ENCODE results near the gene UACA.

The UACA gene

DNA sequence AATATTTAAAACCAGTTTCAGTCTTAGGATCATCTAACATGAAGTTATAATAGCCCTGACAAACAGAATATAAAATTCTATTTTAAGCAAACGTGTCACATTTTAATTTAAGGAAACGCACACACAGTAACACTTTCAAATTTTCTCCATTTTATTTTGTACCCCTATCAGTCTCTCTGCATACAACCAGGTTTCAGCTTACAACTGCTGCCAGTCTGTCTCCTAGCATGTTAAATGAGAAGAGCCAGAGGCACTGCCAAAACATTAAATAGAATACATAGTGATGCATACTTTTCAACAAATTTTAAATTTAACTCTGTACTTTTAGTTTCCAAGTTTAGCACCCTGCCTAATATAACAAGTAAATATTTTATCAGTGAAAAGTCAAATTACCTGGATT is 60.8 kb downstream of the UACA start:
- H3K4me1 ChIP-seq (ENCODE audit: insufficient read depth, low read length): peaks cover 61% of the 10 kb centered on the region
- 74% methylated on average over 2 of the region's 2 CpGs for WGBS
- peak overlapping the region; percentile 38 for H3K27ac ChIP-seq (ENCODE audit: low read depth, low read length)
- no peak overlapping the region for H3K4me3 ChIP-seq (ENCODE audit: low read length)
- no peak overlapping the region for H3K9ac ChIP-seq (ENCODE audit: low read depth, low read length)
- no peaks in the 10 kb centered on the region for H3K36me3 ChIP-seq (ENCODE audit: insufficient read depth, low read length)
- no peaks in the 10 kb centered on the region for H3K27me3 ChIP-seq (ENCODE audit: insufficient read depth, low read length)
- H3K9me3 ChIP-seq (ENCODE audit: insufficient read depth, low read depth, low read length): no peaks in the 10 kb centered on the region

DNA sequence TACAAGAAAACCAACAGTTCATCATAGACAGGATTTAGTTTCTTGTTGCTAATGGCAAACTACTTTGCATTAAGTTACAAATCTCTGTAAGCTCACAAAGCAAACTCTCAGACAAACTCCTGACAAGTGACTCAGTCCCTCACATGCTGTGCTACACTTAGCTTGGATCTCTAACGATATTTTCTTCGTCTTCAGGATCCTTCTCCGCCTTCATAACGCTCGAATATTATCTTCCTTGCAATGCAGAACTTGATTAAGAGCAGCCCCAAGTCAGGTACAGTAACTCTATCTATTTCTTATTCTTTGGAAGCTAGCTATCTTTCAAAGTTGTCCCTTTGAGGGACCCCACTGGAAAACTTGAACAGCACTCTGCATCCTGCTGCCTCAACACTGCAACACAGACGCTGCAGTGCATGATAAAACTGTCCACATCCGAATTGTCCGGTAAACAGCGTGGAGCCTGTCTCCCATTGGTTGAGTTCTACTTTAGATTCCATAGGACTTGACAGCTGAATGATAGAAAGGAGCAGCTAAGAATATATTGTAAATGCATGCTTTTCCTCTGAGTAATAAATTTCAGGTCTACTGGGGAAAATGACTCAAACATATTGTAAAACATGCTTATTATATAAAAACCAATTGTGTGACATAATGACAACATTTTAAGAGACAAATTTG is 61.3 kb downstream of the UACA start:
- peaks cover 61% of the 10 kb centered on the region for H3K4me1 ChIP-seq (ENCODE audit: insufficient read depth, low read length)
- H3K9me3 ChIP-seq (ENCODE audit: insufficient read depth, low read depth, low read length): no peaks in the 10 kb centered on the region
- no peak overlapping the region; the same call in 1 of the 2 replicates for H3K9ac ChIP-seq (ENCODE audit: low read depth, low read length)
- no peaks in the 10 kb centered on the region for H3K27me3 ChIP-seq (ENCODE audit: insufficient read depth, low read length)
- H3K4me3 ChIP-seq (ENCODE audit: low read length): peak overlapping the region; percentile 29; the same call in 1 of the 2 replicates
- 54% methylated on average over 9 of the region's 9 CpGs for WGBS
- 0 out of 2 replicates have a peak, but pooled peaks cover under 1% of the 10 kb centered on the region for H3K36me3 ChIP-seq (ENCODE audit: insufficient read depth, low read length)
- H3K27ac ChIP-seq (ENCODE audit: low read depth, low read length): peak overlapping the region; percentile 24; the same call in 1 of the 2 replicates

DNA sequence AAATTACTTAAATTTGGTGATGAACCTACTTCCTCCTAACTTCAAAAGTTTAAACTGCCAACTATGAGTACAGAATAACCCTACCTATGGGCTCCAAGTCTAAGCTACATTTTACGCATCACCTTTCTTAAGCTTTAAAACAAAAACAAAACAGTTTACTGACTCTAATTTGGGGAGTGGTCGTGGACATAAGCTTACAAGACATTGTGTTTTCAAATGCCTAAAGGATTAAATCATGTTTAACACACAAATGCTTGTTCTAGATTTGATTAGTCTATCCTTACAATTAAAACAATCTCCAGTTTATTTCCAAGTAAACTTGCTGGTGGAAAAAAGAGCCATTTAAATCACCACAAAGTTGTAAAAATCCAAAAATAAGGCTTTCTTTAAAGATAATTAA is 62.2 kb downstream of the UACA start:
- peaks cover 61% of the 10 kb centered on the region for H3K4me1 ChIP-seq (ENCODE audit: insufficient read depth, low read length)
- peak overlapping the region; percentile 24; the same call in 1 of the 2 replicates for H3K27ac ChIP-seq (ENCODE audit: low read depth, low read length)
- H3K4me3 ChIP-seq (ENCODE audit: low read length): no peak overlapping the region
- H3K9me3 ChIP-seq (ENCODE audit: insufficient read depth, low read depth, low read length): no peaks in the 10 kb centered on the region
- H3K9ac ChIP-seq (ENCODE audit: low read depth, low read length): no peak overlapping the region; the same call in 1 of the 2 replicates
- 90% methylated on average over 1 of the region's 2 CpGs for WGBS
- 0 out of 2 replicates have a peak, but pooled peaks cover 4% of the 10 kb centered on the region for H3K36me3 ChIP-seq (ENCODE audit: insufficient read depth, low read length)
- no peaks in the 10 kb centered on the region for H3K27me3 ChIP-seq (ENCODE audit: insufficient read depth, low read length)

DNA sequence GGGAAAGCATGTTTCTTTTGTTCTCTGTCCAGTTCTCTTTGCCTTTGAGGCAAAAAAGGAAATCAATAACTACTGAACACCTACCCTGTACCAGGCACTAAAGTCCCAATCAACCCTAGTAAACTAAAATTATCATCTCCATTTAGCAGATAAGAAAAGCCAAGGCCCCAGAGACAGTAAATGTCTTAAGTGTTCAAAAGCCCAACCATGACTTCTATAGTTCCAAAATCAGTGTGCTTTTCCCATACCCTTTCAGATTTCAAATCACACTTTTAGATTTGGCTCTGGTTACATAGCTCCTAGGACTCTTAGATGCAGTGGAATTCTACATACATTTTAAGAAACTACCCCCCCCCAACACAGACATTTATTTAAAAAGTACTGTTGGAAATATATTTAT is 63.5 kb downstream of the UACA start:
- no peaks in the 10 kb centered on the region for H3K27me3 ChIP-seq (ENCODE audit: insufficient read depth, low read length)
- no peaks in the 10 kb centered on the region for H3K9me3 ChIP-seq (ENCODE audit: insufficient read depth, low read depth, low read length)
- no peak overlapping the region for H3K27ac ChIP-seq (ENCODE audit: low read depth, low read length)
- H3K36me3 ChIP-seq (ENCODE audit: insufficient read depth, low read length): 0 out of 2 replicates have a peak, but pooled peaks cover 4% of the 10 kb centered on the region
- peaks cover 72% of the 10 kb centered on the region for H3K4me1 ChIP-seq (ENCODE audit: insufficient read depth, low read length)
- H3K4me3 ChIP-seq (ENCODE audit: low read length): no peak overlapping the region
- no peak overlapping the region for H3K9ac ChIP-seq (ENCODE audit: low read depth, low read length)

DNA sequence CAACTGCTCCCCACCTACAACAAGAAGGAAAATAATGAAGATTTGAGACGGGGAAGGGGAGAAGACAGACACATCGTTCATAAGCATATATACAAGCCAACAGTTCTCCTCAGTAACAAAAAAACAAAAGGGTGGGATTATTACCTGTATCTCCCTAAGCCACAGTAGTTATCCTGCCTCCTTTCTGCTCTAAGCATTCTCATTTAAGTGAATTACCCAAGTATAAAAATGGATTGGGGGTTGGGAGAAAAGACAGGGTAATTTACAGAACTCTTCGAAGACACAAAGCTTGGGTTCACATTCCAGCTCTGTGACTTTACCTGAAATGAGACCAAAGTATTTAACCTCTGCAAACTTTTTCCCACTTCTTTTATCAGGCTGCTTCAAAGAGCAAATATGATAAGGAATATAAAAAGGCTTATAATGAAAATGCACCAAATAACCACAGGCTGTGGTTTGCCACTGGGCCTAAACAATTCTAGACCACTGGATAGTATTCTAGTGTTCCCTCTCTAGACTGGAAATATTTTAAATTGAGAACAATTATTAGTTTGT is 64.4 kb downstream of the UACA start:
- Histone ChIP-seq H3K9ac (ENCODE audit: low read depth, low read length) (no peak overlapping the region), H3K4me1 (ENCODE audit: insufficient read depth, low read length) (peaks cover 65% of the 10 kb centered on the region), H3K4me3 (ENCODE audit: low read length) (no peak overlapping the region), H3K27me3 (ENCODE audit: insufficient read depth, low read length) (no peaks in the 10 kb centered on the region), H3K36me3 (ENCODE audit: insufficient read depth, low read length) (0 out of 2 replicates have a peak, but pooled peaks cover 7% of the 10 kb centered on the region), H3K9me3 (ENCODE audit: insufficient read depth, low read depth, low read length) (no peaks in the 10 kb centered on the region), H3K27ac (ENCODE audit: low read depth, low read length) (no peak overlapping the region)
- 92% methylated on average over 3 of the region's 3 CpGs for WGBS

DNA sequence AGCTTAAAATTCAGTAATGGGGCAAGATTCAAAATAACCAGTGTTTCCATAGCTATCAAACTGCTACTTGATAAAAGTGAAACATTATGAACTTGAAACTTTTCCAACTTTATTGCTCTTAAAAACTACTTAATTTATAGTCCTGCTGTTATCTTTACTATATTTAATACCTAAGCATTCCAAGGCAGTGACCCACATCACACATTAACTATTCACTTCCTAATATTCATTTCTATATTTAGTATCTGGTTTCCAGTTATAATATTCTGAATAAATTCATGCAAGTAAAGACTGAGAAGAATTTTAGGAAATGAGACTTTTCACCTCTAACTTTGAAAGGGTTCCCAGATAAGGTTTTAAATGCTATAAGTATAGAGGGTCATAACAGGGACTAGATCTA is 64.9 kb downstream of the UACA start:
- H3K4me1 ChIP-seq (ENCODE audit: insufficient read depth, low read length): peaks cover 60% of the 10 kb centered on the region
- H3K27me3 ChIP-seq (ENCODE audit: insufficient read depth, low read length): no peaks in the 10 kb centered on the region
- H3K4me3 ChIP-seq (ENCODE audit: low read length): no peak overlapping the region
- H3K9me3 ChIP-seq (ENCODE audit: insufficient read depth, low read depth, low read length): no peaks in the 10 kb centered on the region
- no peak overlapping the region for H3K27ac ChIP-seq (ENCODE audit: low read depth, low read length)
- H3K36me3 ChIP-seq (ENCODE audit: insufficient read depth, low read length): 0 out of 2 replicates have a peak, but pooled peaks cover 7% of the 10 kb centered on the region
- no peak overlapping the region for H3K9ac ChIP-seq (ENCODE audit: low read depth, low read length)

DNA sequence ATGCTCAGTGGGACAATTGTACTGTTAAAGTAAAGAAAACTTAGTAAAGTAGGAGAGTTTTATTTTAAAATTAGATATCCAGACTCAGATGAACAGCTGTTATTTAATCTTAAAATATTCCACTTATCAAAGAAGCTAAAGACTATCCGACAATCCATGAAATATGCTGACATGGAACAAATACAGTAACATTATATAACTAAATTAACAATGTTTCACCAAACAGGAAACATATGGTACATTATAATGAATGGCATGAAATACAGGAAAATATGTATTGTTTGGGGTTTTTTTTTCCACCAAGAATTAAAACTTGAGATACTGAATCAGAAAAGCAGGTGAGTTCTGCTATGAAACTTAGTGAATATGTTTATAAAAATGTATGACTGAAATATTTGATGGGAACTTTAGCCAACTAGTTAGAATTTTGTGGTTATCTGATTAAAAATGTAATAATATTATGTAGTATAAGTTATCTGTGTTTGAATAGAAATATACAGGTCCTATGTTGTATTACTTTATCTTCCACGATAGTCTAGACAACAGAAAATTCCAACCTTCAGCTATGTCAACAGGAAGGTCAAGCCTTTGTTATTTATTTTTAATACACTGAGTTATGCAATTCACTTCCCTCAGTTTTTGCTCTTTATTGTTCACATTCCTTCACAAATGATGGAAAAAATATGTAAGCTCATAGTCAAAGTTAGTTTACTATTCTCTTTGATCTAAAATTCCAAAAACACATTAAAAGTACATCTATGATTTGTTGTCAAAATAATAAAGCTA is 72.7 kb downstream of the UACA start:
- Histone ChIP-seq H3K4me3 (ENCODE audit: low read length) (no peak overlapping the region), H3K4me1 (ENCODE audit: insufficient read depth, low read length) (peaks cover 20% of the 10 kb centered on the region), H3K27me3 (ENCODE audit: insufficient read depth, low read length) (no peaks in the 10 kb centered on the region), H3K27ac (ENCODE audit: low read depth, low read length) (no peak overlapping the region), H3K36me3 (ENCODE audit: insufficient read depth, low read length) (peaks cover 16% of the 10 kb centered on the region; the same call in 1 of the 2 replicates), H3K9me3 (ENCODE audit: insufficient read depth, low read depth, low read length) (no peaks in the 10 kb centered on the region), H3K9ac (ENCODE audit: low read depth, low read length) (no peak overlapping the region)
- WGBS: 100% methylated on average over 1 of the region's 2 CpGs

DNA sequence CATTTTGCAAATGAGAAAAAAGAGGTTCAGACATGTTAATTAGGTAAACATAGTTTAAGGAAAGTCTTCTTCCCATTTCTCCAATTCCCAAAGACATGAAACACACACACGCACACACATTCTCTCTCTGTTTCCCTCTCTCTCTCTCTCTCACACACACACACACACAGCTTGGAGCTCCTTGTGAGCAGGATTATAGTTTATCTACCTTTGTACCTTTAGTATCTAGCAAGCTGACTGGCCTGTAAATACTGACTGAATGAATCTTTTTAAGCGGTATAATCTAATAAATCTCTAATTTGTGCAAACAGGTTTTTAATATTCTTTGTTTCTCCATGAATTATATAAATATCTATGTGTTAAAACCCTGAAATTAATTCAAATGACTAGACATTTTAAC is 73.3 kb downstream of the UACA start:
- Histone ChIP-seq H3K9me3 (ENCODE audit: insufficient read depth, low read depth, low read length) (no peaks in the 10 kb centered on the region), H3K27me3 (ENCODE audit: insufficient read depth, low read length) (no peaks in the 10 kb centered on the region), H3K4me1 (ENCODE audit: insufficient read depth, low read length) (peaks cover 13% of the 10 kb centered on the region), H3K27ac (ENCODE audit: low read depth, low read length) (no peak overlapping the region), H3K9ac (ENCODE audit: low read depth, low read length) (no peak overlapping the region), H3K4me3 (ENCODE audit: low read length) (no peak overlapping the region), H3K36me3 (ENCODE audit: insufficient read depth, low read length) (peaks cover 16% of the 10 kb centered on the region; the same call in 1 of the 2 replicates)
- WGBS: 100% methylated on average over 1 of the region's 2 CpGs

DNA sequence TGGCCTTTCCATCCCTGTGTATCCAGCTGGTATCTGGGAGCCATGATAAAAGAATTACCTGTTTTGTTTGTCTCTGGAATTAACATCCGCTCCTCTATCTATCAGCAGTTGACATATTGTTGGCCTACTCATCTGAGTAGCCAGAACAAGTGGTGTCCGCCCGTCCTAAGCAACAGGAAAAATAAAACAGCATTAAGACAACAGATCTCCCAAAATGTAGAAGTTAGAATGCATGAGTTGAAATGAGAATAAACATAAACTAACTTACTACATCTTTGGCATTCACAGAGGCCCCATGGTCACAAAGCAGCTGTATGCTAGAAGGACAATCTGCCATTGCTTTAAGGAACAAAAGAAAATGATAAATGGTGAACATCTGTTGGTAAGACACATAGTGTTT is 75.9 kb downstream of the UACA start:
- Histone ChIP-seq H3K4me1 (ENCODE audit: insufficient read depth, low read length) (peaks cover 10% of the 10 kb centered on the region), H3K9ac (ENCODE audit: low read depth, low read length) (no peak overlapping the region), H3K27ac (ENCODE audit: low read depth, low read length) (no peak overlapping the region), H3K27me3 (ENCODE audit: insufficient read depth, low read length) (no peaks in the 10 kb centered on the region), H3K36me3 (ENCODE audit: insufficient read depth, low read length) (peaks cover 20% of the 10 kb centered on the region; the same call in 1 of the 2 replicates), H3K9me3 (ENCODE audit: insufficient read depth, low read depth, low read length) (no peaks in the 10 kb centered on the region), H3K4me3 (ENCODE audit: low read length) (no peak overlapping the region)
- 89% methylated on average over 3 of the region's 3 CpGs for WGBS

DNA sequence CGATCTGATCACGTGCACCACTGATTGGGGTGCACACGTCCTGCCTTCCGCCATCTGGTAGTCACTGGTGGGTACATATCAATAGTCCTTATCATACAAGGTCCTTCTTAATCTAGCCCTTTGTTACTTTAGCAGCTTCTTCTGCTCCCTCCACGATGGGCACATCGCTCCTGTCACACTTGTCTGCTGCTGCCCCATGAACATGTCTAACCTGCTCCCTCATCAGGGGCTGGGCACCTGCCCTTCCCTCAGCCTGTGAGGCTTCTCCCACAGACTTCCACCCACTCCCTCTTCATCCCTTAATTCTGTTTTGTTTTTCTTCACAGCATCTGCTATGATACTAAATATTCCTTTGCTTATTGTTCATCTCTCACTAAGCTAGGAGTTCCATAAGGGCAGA is 82.5 kb downstream of the UACA start:
- WGBS: 92% methylated on average over 6 of the region's 6 CpGs
- H3K4me3 ChIP-seq (ENCODE audit: low read length): no peak overlapping the region
- no peaks in the 10 kb centered on the region for H3K9me3 ChIP-seq (ENCODE audit: insufficient read depth, low read depth, low read length)
- no peaks in the 10 kb centered on the region for H3K27me3 ChIP-seq (ENCODE audit: insufficient read depth, low read length)
- no peak overlapping the region for H3K9ac ChIP-seq (ENCODE audit: low read depth, low read length)
- peaks cover 25% of the 10 kb centered on the region; the same call in 1 of the 2 replicates for H3K36me3 ChIP-seq (ENCODE audit: insufficient read depth, low read length)
- H3K27ac ChIP-seq (ENCODE audit: low read depth, low read length): no peak overlapping the region
- H3K4me1 ChIP-seq (ENCODE audit: insufficient read depth, low read length): no peaks in the 10 kb centered on the region

DNA sequence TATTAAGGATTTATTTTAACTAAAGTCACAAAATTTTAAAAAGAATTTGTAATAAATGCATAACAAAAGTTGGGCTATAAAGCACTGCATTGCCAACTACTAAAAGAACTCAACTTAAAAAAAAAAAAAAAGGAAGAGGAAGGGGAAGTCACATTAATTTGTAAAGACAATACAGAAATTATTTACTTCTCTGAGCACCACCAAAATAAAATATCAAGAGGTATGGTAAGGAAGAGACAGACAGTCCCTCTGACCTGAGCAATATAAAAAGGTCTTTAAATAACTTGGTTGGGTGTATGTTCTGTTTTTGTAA is 83.5 kb downstream of the UACA start:
- H3K36me3 ChIP-seq (ENCODE audit: insufficient read depth, low read length): peaks cover 34% of the 10 kb centered on the region; the same call in 1 of the 2 replicates
- no peaks in the 10 kb centered on the region for H3K27me3 ChIP-seq (ENCODE audit: insufficient read depth, low read length)
- no peaks in the 10 kb centered on the region for H3K9me3 ChIP-seq (ENCODE audit: insufficient read depth, low read depth, low read length)
- H3K27ac ChIP-seq (ENCODE audit: low read depth, low read length): no peak overlapping the region
- H3K9ac ChIP-seq (ENCODE audit: low read depth, low read length): no peak overlapping the region
- H3K4me3 ChIP-seq (ENCODE audit: low read length): no peak overlapping the region
- H3K4me1 ChIP-seq (ENCODE audit: insufficient read depth, low read length): no peaks in the 10 kb centered on the region

All from HUES64 (cell line).